IMR-90 (cell line): ENCODE data around the gene MAP3K5. TPM values are rescaled to one million over a fixed set of nuclear protein-coding genes. Genes with fewer than 3 reads are reported as not detected.

Experiments
- ATAC-seq: fragments of 200-7000 bp; cut with Tn5 transposase; 2 replicates; pipeline ENCODE4 v1.9.1; 2020; ENCODE audit warnings: low read depth, mild to moderate bottlenecking, moderate library complexity
- BruUV-seq: library from RNA; stranded (reverse); fragments of 400-500 nt; replicated peaks from 2 replicates; lab custom pipeline; 2021; lab: Mats Ljungman, UMichigan
- CTCF ChIA-PET: fragments of 300-600 bp; formaldehyde crosslinking; extraction: SDS; loops from one replicate; lab custom pipeline; 2021; ENCODE audit warnings: antibody characterized with exemption; lab: Yijun Ruan, JAX
- POLR2A ChIA-PET: fragments of 300-600 bp; sonication (Branson Sonifier 250); formaldehyde crosslinking; loops from one replicate; lab custom pipeline; 2022; ENCODE audit warnings: antibody characterized with exemption; ENCODE audit not compliant: unreplicated experiment; lab: Charles Lee
- DNase-seq: peaks from one replicate; pipeline ENCODE4 v3.0.0; 2013
- H2AFZ ChIP-seq: replicated peaks from 2 replicates; pipeline ENCODE3; 2013; ENCODE audit warnings: low read length, mild to moderate bottlenecking; ENCODE audit not compliant: poor library complexity
- H2AK5ac ChIP-seq: 2 replicates; pipeline ENCODE4 v1.6.1; 2013; ENCODE audit warnings: low read depth, low read length, inconsistent platforms
- H2AK9ac ChIP-seq: replicated peaks from 2 replicates; pipeline ENCODE3; 2013; ENCODE audit warnings: mild to moderate bottlenecking, low read depth, low read length, moderate library complexity; ENCODE audit not compliant: poor library complexity
- H2BK120ac ChIP-seq: 2 replicates; pipeline ENCODE4 v1.6.1; 2013; ENCODE audit warnings: low read depth, low read length, inconsistent platforms
- H2BK15ac ChIP-seq: 3 replicates; pipeline ENCODE4 v1.6.1; 2013; ENCODE audit warnings: low read depth, low read length, inconsistent platforms
- H2BK20ac ChIP-seq: 2 replicates; pipeline ENCODE4 v1.6.1; 2013; ENCODE audit warnings: low read depth, mild to moderate bottlenecking, inconsistent platforms, low read length, moderate library complexity
- H2BK5ac ChIP-seq: 2 replicates; pipeline ENCODE4 v1.6.1; 2013; ENCODE audit warnings: mild to moderate bottlenecking, low read depth, low read length, inconsistent platforms; ENCODE audit not compliant: poor library complexity, severe bottlenecking
- H3K14ac ChIP-seq: replicated peaks from 2 replicates; pipeline ENCODE4 v1.6.1; 2013; ENCODE audit warnings: low read depth, low read length, inconsistent platforms
- H3K18ac ChIP-seq: 2 replicates; pipeline ENCODE4 v1.6.1; 2013; ENCODE audit warnings: low read depth, low read length, control low read depth
- H3K23ac ChIP-seq: 2 replicates; pipeline ENCODE4 v1.6.1; 2013; ENCODE audit warnings: low read depth, low read length, inconsistent platforms
- H3K27ac ChIP-seq: 2 replicates; pipeline ENCODE4 v1.5.1; 2013; ENCODE audit warnings: mild to moderate bottlenecking, control low read depth, low read length; ENCODE audit not compliant: insufficient read depth
- H3K27me3 ChIP-seq: 2 replicates; pipeline ENCODE4 v1.6.1; 2013; ENCODE audit warnings: low read length; ENCODE audit not compliant: control insufficient read depth, insufficient read depth
- H3K36me3 ChIP-seq: 2 replicates; pipeline ENCODE4 v1.6.1; 2013; ENCODE audit warnings: low read length, mixed read lengths; ENCODE audit not compliant: control insufficient read depth, insufficient read depth
- H3K4ac ChIP-seq: 2 replicates; pipeline ENCODE4 v1.6.1; 2013; ENCODE audit warnings: low read depth, low read length, inconsistent platforms
- H3K4me1 ChIP-seq: 2 replicates; pipeline ENCODE4 v1.6.1; 2013; ENCODE audit warnings: low read length, mixed read lengths; ENCODE audit not compliant: control insufficient read depth, insufficient read depth
- H3K4me2 ChIP-seq: 2 replicates; pipeline ENCODE4 v1.6.1; 2013; ENCODE audit warnings: low read depth, mild to moderate bottlenecking, control low read depth, low read length, moderate library complexity
- H3K4me3 ChIP-seq: 2 replicates; pipeline ENCODE4 v1.5.1; 2013; ENCODE audit warnings: low read depth, mild to moderate bottlenecking, control low read depth, low read length, moderate library complexity; ENCODE audit not compliant: insufficient read depth
- H3K56ac ChIP-seq: 2 replicates; pipeline ENCODE4 v1.6.1; 2013; ENCODE audit warnings: low read length, inconsistent platforms; ENCODE audit not compliant: insufficient read depth; ENCODE audit errors: extremely low read depth
- H3K79me1 ChIP-seq, 2 experiments: 2 replicates each; pipeline ENCODE4 v1.6.1; 2013; ENCODE audit warnings: low read length in 2 of 2, inconsistent platforms in 1 of 2, low read depth in 1 of 2
- H3K9ac ChIP-seq: 2 replicates; pipeline ENCODE4 v1.6.1; 2013; ENCODE audit warnings: low read depth, low read length, control low read depth
- H3K9me1 ChIP-seq: 2 replicates; pipeline ENCODE4 v1.6.1; 2013; ENCODE audit warnings: low read length, inconsistent platforms; ENCODE audit not compliant: insufficient read depth
- H3K9me3 ChIP-seq: 2 replicates; pipeline ENCODE4 v1.6.1; 2013; ENCODE audit warnings: low read length; ENCODE audit not compliant: control insufficient read depth, insufficient read depth
- H4K20me1 ChIP-seq: 2 replicates; pipeline ENCODE4 v1.6.1; 2013; ENCODE audit warnings: low read length, inconsistent platforms; ENCODE audit not compliant: insufficient read depth
- H4K5ac ChIP-seq: 2 replicates; pipeline ENCODE4 v1.6.1; 2013; ENCODE audit warnings: mild to moderate bottlenecking, low read depth, low read length, control low read depth
- H4K8ac ChIP-seq, 2 experiments: 2 replicates each; pipeline ENCODE4 v1.6.1; 2013; ENCODE audit warnings: low read depth in 2 of 2, low read length in 2 of 2, control low read depth in 1 of 2, inconsistent platforms in 1 of 2
- H4K91ac ChIP-seq: 2 replicates; pipeline ENCODE4 v1.6.1; 2013; ENCODE audit warnings: low read depth, low read length, inconsistent platforms; ENCODE audit not compliant: insufficient read depth
- BHLHE40 ChIP-seq: fragments of 150-350 bp; IDR thresholded peaks from 2 replicates; pipeline ENCODE4 v1.6.1; 2016; ENCODE audit warnings: mild to moderate bottlenecking, low read depth, low read length
- CEBPB ChIP-seq: IDR thresholded peaks from 2 replicates; pipeline ENCODE4 v1.6.1; 2012; ENCODE audit warnings: low read depth, low read length, improper control_type of control experiment
- CHD1 ChIP-seq: IDR thresholded peaks from 2 replicates; pipeline ENCODE4 v1.6.1; 2012; ENCODE audit warnings: low read depth, low read length, improper control_type of control experiment
- MAFK ChIP-seq: IDR thresholded peaks from 2 replicates; pipeline ENCODE4 v1.6.1; 2012; ENCODE audit warnings: low read depth, low read length, improper control_type of control experiment
- NFE2L2 ChIP-seq: fragments of 150-350 bp; IDR thresholded peaks from 2 replicates; pipeline ENCODE4 v1.6.1; 2016; ENCODE audit warnings: low read depth, mild to moderate bottlenecking, low read length
- POLR2A ChIP-seq: IDR thresholded peaks from 2 replicates; pipeline ENCODE4 v1.6.1; 2012; ENCODE audit warnings: mild to moderate bottlenecking, low read depth, low read length
- RAD21 ChIP-seq: IDR thresholded peaks from 2 replicates; pipeline ENCODE4 v1.6.1; 2012; ENCODE audit warnings: low read length, improper control_type of control experiment
- WGBS, 2 experiments: methylation state at CpG; one replicate each; pipeline versions ENCODE4 v1.1.5 to v1.1.7; 2013; ENCODE audit warnings: missing lambda C conversion rate in 2 of 2; ENCODE audit not compliant: insufficient read length in 1 of 2; ENCODE audit errors: extremely low coverage in 2 of 2; 5-methylcytosine and 5-hydroxymethylcytosine counted together
- dilution Hi-C: fragments of 300-500 bp; cut with HindIII; formaldehyde crosslinking; loops from one replicate; pipeline ENCODE4 v1.14.3; 2018; ENCODE audit warnings: low sequenced_read_pairs; ENCODE audit not compliant: unreplicated experiment
- in situ Hi-C: fragments of 300-500 bp; cut with MboI; formaldehyde crosslinking; loops from 3 replicates; pipeline ENCODE4 v1.14.3; 2019; ENCODE audit warnings: low sequenced_read_pairs, inconsistent platforms, mixed read lengths
- intact Hi-C: fragments of 100-400 bp; cut with micrococcal nuclease; formaldehyde crosslinking; loops from 2 replicates; pipeline ENCODE4 v1.10.0; 2022
- polyA plus RNA-seq, 3 experiments: library from polyadenylated mRNA; depleted of rRNA; stranded (reverse); fragments of >200 nt; gene quantifications; 2 replicates each; pipeline ENCODE4 v1.2.3, GENCODE V29; 2012; ENCODE audit warnings: low replicate concordance in 1 of 3
- total RNA-seq: library from RNA; depleted of rRNA; stranded (reverse); fragments of >200 nt; gene quantifications from 2 replicates; pipeline ENCODE4 v1.2.3, GENCODE V29; 2012
- TF ChIP-seq, protein P1 (sequence below): fragments of 150-350 bp; IDR thresholded peaks from 2 replicates; pipeline ENCODE4 v1.6.1; 2017; ENCODE audit warnings: mild to moderate bottlenecking, antibody characterized with exemption, low read length, low read depth

MAP3K5 gene
- total and polyA plus RNA-seq, 2 of the 4 experiments (the other 2 are of a cell fraction) = 5.4 to 17.6 TPM

DNA sequence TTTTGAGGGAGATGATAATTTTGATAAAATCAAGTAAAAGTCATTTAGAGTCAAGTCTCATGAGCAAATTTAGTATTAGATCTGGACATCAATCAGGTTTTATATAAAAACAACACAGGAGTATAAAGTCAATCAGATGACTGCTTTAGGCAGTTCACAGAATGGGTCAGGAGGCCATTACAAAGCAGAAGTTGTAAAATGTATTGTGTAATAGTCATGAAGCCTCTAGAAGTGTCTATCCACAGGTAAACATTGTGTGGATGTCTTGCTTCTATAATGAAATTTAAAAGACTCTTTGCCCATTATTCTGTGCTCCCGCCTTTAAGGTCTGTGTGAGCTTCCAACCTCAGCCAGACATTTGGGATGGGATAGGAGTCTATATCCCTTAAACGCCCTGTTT is 270.9 kb downstream of the MAP3K5 start:
- H3K9me1 ChIP-seq = no peaks in the 10 kb centered on the region
- no peak overlapping the region for H3K4me3 ChIP-seq
- H3K23ac ChIP-seq = no peak overlapping the region
- H2BK5ac ChIP-seq = no peak overlapping the region
- H3K4me1 ChIP-seq = no peaks in the 10 kb centered on the region; the same call in 1 of the 2 replicates
- H3K14ac ChIP-seq = no peak overlapping the region
- DNase-seq (no peak), ATAC-seq (no peak)
- no peak overlapping the region for H3K18ac ChIP-seq
- no peak overlapping the region for H4K91ac ChIP-seq
- intact Hi-C loops (no loop called here), in situ Hi-C loops (no loop called here), dilution Hi-C loops (no loop called here)
- no peak overlapping the region for H2BK20ac ChIP-seq
- H4K8ac ChIP-seq = no peak overlapping the region
- CTCF ChIA-PET = no interaction called here
- no peak overlapping the region for H2AFZ ChIP-seq
- H3K27ac ChIP-seq = no peak overlapping the region
- H2AK9ac ChIP-seq = no peak overlapping the region
- no peak overlapping the region for H3K56ac ChIP-seq
- H4K20me1 ChIP-seq = no peaks in the 10 kb centered on the region
- no peak overlapping the region for H2BK15ac ChIP-seq
- no peak overlapping the region for H2BK120ac ChIP-seq
- TF ChIP-seq BHLHE40 = no peak
- TF ChIP-seq, protein P1, sequence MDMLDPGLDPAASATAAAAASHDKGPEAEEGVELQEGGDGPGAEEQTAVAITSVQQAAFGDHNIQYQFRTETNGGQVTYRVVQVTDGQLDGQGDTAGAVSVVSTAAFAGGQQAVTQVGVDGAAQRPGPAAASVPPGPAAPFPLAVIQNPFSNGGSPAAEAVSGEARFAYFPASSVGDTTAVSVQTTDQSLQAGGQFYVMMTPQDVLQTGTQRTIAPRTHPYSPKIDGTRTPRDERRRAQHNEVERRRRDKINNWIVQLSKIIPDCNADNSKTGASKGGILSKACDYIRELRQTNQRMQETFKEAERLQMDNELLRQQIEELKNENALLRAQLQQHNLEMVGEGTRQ = no peak
- no peak for TF ChIP-seq CHD1
- TF ChIP-seq MAFK = no peak
- no peak for TF ChIP-seq POLR2A
- TF ChIP-seq RAD21 = no peak
- peak; percentile 36; the same call in 1 of the 2 replicates for TF ChIP-seq CEBPB
- TF ChIP-seq NFE2L2 = no peak
- BruUV-seq = no TSS peak
- no peaks in the 10 kb centered on the region for H3K9me3 ChIP-seq
- no peak overlapping the region for H2AK5ac ChIP-seq
- no CpG with 5 or more reads among the region's 2 CpGs for whole genome bisulfite sequencing, 2 experiments
- POLR2A ChIA-PET = no interaction called here
- no peaks in the 10 kb centered on the region for H3K79me1 ChIP-seq
- no peak overlapping the region for H3K4ac ChIP-seq
- H3K27me3 ChIP-seq = peaks cover 16% of the 10 kb centered on the region
- no peak overlapping the region for H3K4me2 ChIP-seq
- no peaks in the 10 kb centered on the region for H3K36me3 ChIP-seq
- no peak overlapping the region for H4K5ac ChIP-seq
- no peak overlapping the region for H3K9ac ChIP-seq
